Thymus (tissue), 11 donors: ENCODE data around the gene ANKRD24. TPM values are rescaled to one million over a fixed set of nuclear protein-coding genes. Genes with fewer than 3 reads are reported as not detected.

ENCODE experiments used
- DNase-seq, 9 donors: peaks; one replicate each; pipeline ENCODE4 v3.0.0-alpha.2; 2013; ENCODE audit warnings: low spot score in 9 of 9, low read depth in 6 of 9, missing footprints in 1 of 9
- H3K27ac ChIP-seq, 2 donors: one replicate each; pipeline ENCODE4 v1.5.1; 2013; ENCODE audit warnings: control low read depth in 1 of 2, low read depth in 1 of 2, low read length in 1 of 2, mild to moderate bottlenecking in 1 of 2, moderate library complexity in 1 of 2
- H3K27me3 ChIP-seq, 2 donors: one replicate each; pipeline ENCODE4 v1.5.1; 2013; ENCODE audit warnings: low read length in 1 of 2; ENCODE audit not compliant: control insufficient read depth in 2 of 2, insufficient read depth in 1 of 2
- H3K36me3 ChIP-seq, 2 donors: one replicate each; pipeline ENCODE4 v1.5.1; 2013; ENCODE audit warnings: low read length in 1 of 2, mild to moderate bottlenecking in 1 of 2, moderate library complexity in 1 of 2; ENCODE audit not compliant: control insufficient read depth in 2 of 2, insufficient read depth in 2 of 2
- H3K4me1 ChIP-seq, 2 donors: one replicate each; pipeline ENCODE4 v1.5.1; 2013; ENCODE audit warnings: low read length in 2 of 2; ENCODE audit not compliant: control insufficient read depth in 2 of 2, insufficient read depth in 2 of 2
- H3K4me3 ChIP-seq, 2 donors: one replicate each; pipeline ENCODE4 v1.5.1; 2013; ENCODE audit warnings: low read length in 2 of 2, control low read depth in 1 of 2, mild to moderate bottlenecking in 1 of 2
- H3K9me3 ChIP-seq, 2 donors: one replicate each; pipeline ENCODE4 v1.5.1; 2013; ENCODE audit warnings: low read length in 1 of 2, mild to moderate bottlenecking in 1 of 2; ENCODE audit not compliant: control insufficient read depth in 2 of 2, insufficient read depth in 1 of 2
- WGBS: extraction: QIAGEN DNeasy Blood & Tissue Kit; methylation state at CpG from one replicate; pipeline ENCODE4 v1.1.7; 2013; 5-methylcytosine and 5-hydroxymethylcytosine counted together
- polyA plus RNA-seq: library from polyadenylated mRNA; stranded (reverse); fragments of 200-250 nt; gene quantifications from one replicate; pipeline ENCODE4 v1.2.3, GENCODE V29; 2013
- total RNA-seq: library from RNA; stranded (reverse); fragments of 120-200 nt; gene quantifications from one replicate; pipeline ENCODE4 v1.2.4, GENCODE V29; 2013
- donor health status: healthy.

The ANKRD24 gene
- total and polyA plus RNA-seq, 2 donors: 0.42 to 4.8 TPM

DNA sequence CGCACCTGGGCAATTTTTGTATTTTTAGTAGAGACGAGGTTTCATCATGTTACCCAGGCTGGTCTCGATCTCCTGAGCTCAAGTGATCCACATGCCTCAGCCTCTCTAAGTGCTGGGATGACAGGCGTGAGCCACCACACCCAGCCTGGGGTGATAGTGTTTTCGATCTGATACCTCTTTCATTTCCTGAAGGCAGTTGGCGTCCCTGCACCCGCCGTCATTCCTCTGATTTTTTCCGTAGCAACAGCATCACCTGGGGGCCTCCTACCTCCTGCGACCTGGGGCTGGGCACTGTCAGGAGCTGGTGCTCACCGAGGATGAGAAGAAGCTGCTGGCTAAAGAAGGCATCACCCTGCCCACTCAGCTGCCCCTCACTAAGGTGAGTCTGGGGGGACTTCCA lies 18.2 kb upstream of the ANKRD24 start:
- H3K36me3 ChIP-seq: no peaks in the 10 kb centered on the region
- no peak overlapping the region for H3K27ac ChIP-seq
- no peaks in the 10 kb centered on the region for H3K4me1 ChIP-seq
- no peaks in the 10 kb centered on the region for H3K9me3 ChIP-seq
- H3K4me3 ChIP-seq: no peak overlapping the region
- H3K27me3 ChIP-seq: peaks cover 0 to 3% of the 10 kb centered on the region in 2 donors
- no peak for DNase-seq
- 70% methylated on average over 11 of the region's 11 CpGs for WGBS

DNA sequence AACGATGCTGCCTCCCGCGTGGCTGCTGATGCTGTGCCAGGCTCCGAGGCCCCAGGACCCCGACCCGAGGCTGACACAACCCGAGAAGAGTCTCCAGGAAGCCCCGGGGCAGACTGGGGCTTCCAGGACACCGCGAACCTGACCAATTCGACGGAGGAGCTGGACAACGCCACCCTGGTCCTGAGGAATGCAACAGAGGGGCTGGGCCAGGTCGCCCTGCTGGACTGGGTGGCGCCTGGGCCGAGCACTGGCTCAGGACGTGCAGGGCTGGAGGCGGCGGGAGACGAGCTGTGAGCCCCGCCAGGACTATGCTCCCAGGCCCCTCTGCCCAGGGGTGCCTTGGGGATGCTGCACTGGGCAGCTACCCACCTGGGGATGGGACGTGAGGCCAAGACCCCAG lies 10.8 kb upstream of the ANKRD24 start:
- no peak for DNase-seq
- H3K36me3 ChIP-seq: peaks cover 0 to 25% of the 10 kb centered on the region in 2 donors
- no peaks in the 10 kb centered on the region for H3K9me3 ChIP-seq
- no peak overlapping the region for H3K4me3 ChIP-seq
- no peaks in the 10 kb centered on the region for H3K4me1 ChIP-seq
- H3K27ac ChIP-seq: no peak overlapping the region
- H3K27me3 ChIP-seq: peaks cover 0 to 23% of the 10 kb centered on the region in 2 donors
- WGBS: 75% methylated on average over 22 of the region's 22 CpGs

DNA sequence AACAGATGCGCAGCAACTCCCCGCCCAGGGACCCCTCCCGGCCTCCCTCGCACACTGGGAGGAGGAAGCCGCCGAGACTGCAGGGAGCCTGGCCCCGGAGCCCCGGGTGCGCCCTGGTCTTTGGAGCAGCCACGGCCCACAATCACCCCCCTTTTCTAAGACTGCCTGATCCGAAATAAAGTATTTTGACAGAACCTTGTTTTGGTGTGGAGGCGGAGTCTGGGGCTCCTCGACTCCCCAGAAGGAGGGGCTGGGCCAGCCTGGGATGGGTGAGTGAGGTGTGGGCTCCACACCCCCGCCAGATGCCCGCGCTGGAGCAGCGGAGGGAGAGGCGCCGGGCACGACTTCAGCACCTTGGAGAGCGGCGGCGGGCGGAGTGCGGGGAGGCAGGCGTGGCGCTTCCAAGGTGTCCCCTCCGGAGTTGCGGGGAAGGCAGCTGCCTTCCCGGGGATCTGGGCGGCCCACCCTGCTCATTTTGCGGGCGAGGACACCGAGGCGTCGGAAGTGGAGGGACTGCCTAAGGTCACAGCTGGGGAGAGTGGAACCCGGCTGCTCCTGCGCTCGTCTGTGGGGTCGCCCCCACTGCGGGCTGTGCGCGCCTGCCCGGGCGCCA lies 9.5 kb upstream of the ANKRD24 start:
- WGBS: 9% methylated on average over 45 of the region's 45 CpGs
- peak in 6 of 9 donors; percentile 31 to 73 (median 52) for DNase-seq
- Histone ChIP-seq H3K9me3 (no peaks in the 10 kb centered on the region), H3K4me3 (no peak overlapping the region), H3K27ac (no peak overlapping the region), H3K4me1 (no peaks in the 10 kb centered on the region), H3K36me3 (peaks cover 0 to 28% of the 10 kb centered on the region in 2 donors), H3K27me3 (peaks cover 0 to 23% of the 10 kb centered on the region in 2 donors)

DNA sequence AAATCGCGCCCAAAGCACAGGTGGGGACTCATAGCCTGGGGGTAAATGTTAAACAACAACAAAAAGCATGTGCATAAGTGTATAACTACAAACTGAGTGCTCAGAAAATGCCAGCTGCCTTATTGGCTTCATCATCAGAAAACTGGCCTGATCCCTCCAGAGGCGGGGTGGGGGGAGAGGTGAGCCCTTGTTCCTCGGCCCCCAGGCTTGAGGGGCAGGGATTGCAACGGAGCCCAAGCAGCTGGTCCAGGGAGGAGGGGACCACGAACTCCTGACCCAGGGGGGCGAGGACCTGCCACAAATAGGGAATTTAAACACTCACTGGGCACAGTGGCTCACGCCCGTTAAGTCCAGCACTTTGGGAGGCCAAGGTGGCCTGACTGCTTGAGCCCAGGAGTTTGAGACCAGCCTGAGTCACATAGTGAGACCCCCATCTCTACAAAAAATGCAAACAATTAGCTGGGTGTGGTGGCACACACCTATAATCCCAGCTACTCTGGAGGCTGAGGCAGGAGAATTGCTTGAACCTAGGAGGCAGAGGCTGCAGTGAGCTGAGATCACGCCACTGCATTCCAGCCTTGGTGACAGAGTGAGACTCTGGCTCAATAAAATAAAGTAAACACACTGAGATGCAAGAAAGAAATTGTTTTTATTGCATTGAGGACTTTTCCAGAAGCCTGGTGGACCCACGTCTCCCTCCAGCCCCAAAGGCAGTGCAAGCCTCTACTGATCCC lies 8.8 kb upstream of the ANKRD24 start:
- no peak for DNase-seq
- Histone ChIP-seq H3K9me3 (no peaks in the 10 kb centered on the region), H3K4me3 (no peak overlapping the region), H3K27ac (no peak overlapping the region), H3K27me3 (peaks cover 0 to 23% of the 10 kb centered on the region in 2 donors), H3K4me1 (no peaks in the 10 kb centered on the region), H3K36me3 (peaks cover 2 to 34% of the 10 kb centered on the region in 2 donors)
- 51% methylated on average over 11 of the region's 11 CpGs for WGBS

DNA sequence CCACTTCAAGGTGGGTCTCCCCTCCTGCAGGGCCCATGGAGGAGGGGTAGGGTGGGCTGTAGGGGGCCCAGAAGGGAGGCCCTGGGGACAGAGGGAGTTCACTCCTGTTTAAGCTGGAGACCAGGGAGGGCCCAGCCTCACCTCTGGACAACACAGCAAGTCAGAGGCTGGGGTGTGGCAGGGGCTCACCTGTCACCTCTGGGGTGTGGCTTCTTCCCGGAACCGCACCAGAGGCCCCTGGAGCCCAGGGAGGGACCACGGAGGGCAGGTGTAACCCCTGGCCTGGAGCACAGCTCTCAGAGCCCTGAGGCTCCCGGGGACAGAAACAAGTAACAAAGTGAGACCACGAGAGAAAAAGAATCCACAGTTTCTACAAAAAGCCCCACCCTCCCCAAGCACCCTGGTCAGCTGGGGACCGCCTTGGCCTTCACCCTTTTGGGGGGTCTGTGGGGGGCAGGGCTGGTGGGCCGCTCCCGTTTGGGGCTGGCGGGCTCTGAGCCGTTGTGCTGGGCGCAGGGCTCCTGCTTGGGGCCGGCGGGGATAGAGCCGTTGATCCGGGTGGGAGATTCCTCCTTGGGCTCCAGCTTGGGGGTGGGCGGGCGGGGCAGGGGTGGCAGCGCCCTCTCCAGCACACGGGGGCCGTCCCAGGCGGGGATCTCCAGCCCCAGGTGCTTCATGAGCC lies 8.1 kb upstream of the ANKRD24 start:
- no peak for DNase-seq
- no peak overlapping the region for H3K27ac ChIP-seq
- H3K4me1 ChIP-seq: no peaks in the 10 kb centered on the region
- H3K36me3 ChIP-seq: peaks cover 9 to 40% of the 10 kb centered on the region in 2 donors
- H3K9me3 ChIP-seq: no peaks in the 10 kb centered on the region
- WGBS: 96% methylated on average over 21 of the region's 21 CpGs
- no peak overlapping the region for H3K4me3 ChIP-seq
- H3K27me3 ChIP-seq: peaks cover 0 to 23% of the 10 kb centered on the region in 2 donors

DNA sequence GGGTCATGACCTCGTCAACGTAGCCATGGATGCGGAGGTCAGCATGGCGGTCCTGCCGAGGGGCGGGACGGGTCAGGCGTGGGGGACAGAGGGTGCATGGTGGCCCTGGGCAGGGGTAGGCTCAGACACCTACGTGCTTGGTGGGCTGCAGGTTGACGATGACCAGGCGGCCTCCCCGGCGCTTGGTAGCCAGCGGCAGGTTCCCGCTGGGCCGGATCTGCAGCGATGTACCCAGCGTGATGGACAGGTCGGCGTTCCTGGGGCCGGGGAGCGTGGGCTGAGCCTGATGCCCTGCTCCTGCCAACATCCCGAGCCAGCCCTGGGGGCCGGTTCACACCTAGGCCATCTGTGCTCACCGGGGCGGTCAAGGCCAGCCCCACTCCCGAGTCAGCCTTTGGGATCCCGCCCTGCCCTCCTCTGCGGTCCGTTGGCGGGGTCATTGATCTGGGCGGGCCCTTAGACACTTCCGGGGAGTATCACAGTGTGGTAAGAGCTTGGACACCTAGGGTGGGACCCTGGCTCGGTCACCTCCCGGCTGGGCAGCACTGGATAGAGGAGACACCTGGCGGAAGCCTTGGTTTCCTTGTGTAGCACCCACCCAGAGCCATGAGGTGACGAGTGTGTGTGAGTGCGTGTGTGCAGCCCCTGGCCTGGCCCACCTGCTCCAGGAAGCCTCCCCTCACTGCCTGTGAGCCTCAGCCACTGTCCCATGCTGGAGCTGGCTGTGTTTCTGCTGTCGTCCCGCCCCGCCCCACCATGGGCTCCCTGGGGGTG lies 7.4 kb upstream of the ANKRD24 start:
- Histone ChIP-seq H3K4me3 (no peak overlapping the region), H3K27ac (no peak overlapping the region), H3K4me1 (peaks cover 0 to under 1% of the 10 kb centered on the region in 2 donors), H3K36me3 (peaks cover 10 to 44% of the 10 kb centered on the region in 2 donors), H3K9me3 (no peaks in the 10 kb centered on the region), H3K27me3 (peaks cover 0 to 23% of the 10 kb centered on the region in 2 donors)
- 98% methylated on average over 41 of the region's 41 CpGs for WGBS
- DNase-seq: no peak

DNA sequence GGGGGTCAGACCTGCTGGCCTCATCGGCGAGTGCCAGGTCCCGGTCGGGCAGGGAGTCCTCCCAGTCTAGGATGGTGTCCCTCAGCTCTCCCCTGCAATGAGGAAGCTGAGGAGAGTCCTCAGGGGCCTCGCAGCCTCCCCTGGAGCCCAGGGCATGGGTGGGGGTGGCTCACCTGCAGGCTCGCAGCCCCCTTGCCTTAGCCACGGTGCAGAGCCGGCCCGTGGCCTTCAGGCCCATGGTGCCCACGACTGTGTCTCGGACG lies 6.9 kb upstream of the ANKRD24 start:
- Histone ChIP-seq H3K27ac (no peak overlapping the region), H3K36me3 (peaks cover 11 to 48% of the 10 kb centered on the region in 2 donors), H3K9me3 (no peaks in the 10 kb centered on the region), H3K27me3 (peaks cover 0 to 23% of the 10 kb centered on the region in 2 donors), H3K4me3 (no peak overlapping the region), H3K4me1 (peaks cover 0 to 5% of the 10 kb centered on the region in 2 donors)
- no peak for DNase-seq
- WGBS: 98% methylated on average over 12 of the region's 12 CpGs

DNA sequence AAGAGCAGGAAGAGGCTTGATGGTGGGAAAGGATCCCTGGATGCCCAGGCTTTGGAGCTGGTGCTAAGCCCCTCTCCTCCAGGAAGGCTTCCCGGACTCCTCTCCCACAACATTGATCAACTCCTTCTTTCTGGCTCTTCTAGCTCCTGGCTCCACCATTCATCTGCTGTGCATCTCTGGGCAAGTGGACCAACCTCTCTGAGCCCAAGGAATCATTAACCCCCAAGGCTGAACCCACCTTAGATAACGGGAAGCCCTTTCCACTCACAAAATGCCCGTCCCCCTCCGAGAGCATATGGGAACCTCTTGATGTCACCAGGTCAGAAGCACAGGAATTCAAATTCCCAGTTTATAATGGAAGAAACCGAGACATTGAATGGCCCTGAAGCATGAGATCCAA lies 5.3 kb upstream of the ANKRD24 start:
- no peak overlapping the region for H3K4me3 ChIP-seq
- H3K36me3 ChIP-seq: peaks cover 14 to 50% of the 10 kb centered on the region in 2 donors
- DNase-seq: no peak
- H3K27ac ChIP-seq: no peak overlapping the region
- H3K9me3 ChIP-seq: no peaks in the 10 kb centered on the region
- peaks cover 0 to 12% of the 10 kb centered on the region in 2 donors for H3K27me3 ChIP-seq
- peaks cover 6 to 18% of the 10 kb centered on the region in 2 donors for H3K4me1 ChIP-seq
- WGBS: 95% methylated on average over 5 of the region's 5 CpGs
